ENCODE results near the gene SLC32A1. TPM values are rescaled to one million over a fixed set of nuclear protein-coding genes. Genes with fewer than 3 reads are reported as not detected.

The SLC32A1 gene
- total RNA-seq, 4 donors from 2014 or later = not detected

- no peak for TF ChIP-seq CTCF (IDR thresholded peaks at IDR 0.05; ENCODE audit: low read depth)
Observed at GRCh38 chr20:38725931-38726803, 1.9 kb downstream of the SLC32A1 start.

- no peak for TF ChIP-seq CTCF (IDR thresholded peaks at IDR 0.05; ENCODE audit: low read depth)
Observed at GRCh38 chr20:38726804-38727606, 2.7 kb downstream of the SLC32A1 start.

- no peak for TF ChIP-seq CTCF (IDR thresholded peaks at IDR 0.05; ENCODE audit: low read depth)
Observed at GRCh38 chr20:38727607-38728190, 3.4 kb downstream of the SLC32A1 start.

- TF ChIP-seq CTCF (IDR thresholded peaks at IDR 0.05; ENCODE audit: low read depth) = no peak
Observed at GRCh38 chr20:38728191-38728781, 4.0 kb downstream of the SLC32A1 start.

GRCh38 chr20:38728911-38729642, 4.8 kb downstream of the SLC32A1 start:
- no peak for TF ChIP-seq CTCF (IDR thresholded peaks at IDR 0.05; ENCODE audit: low read depth)

- TF ChIP-seq CTCF (IDR thresholded peaks at IDR 0.05; ENCODE audit: low read depth) = no peak
Observed at GRCh38 chr20:38729767-38730166, 5.5 kb downstream of the SLC32A1 start.
